ENCODE data around the gene UBE2M. TPM values are rescaled to one million over a fixed set of nuclear protein-coding genes. Genes with fewer than 3 reads are reported as not detected.

UBE2M gene
- total RNA-seq, 2 donors from 2014 or later = 30.9 to 38.8 TPM

GRCh38 chr19:58572026-58572817 is 13.8 kb upstream of the UBE2M start:
- no peaks in the 10 kb centered on the region for H3K9me3 ChIP-seq
- H3K27ac ChIP-seq = peak overlapping the region; percentile 98 to 99
- peak overlapping the region; percentile 71 to 72 for H3K4me3 ChIP-seq
- H3K4me1 ChIP-seq = peaks cover 0 to 19% of the 10 kb centered on the region in 2 donors
- H3K36me3 ChIP-seq = peaks cover 21% of the 10 kb centered on the region
- TF ChIP-seq CTCF (IDR thresholded peaks at IDR 0.05) = no peak
- no peaks in the 10 kb centered on the region for H3K27me3 ChIP-seq
- DNase-seq (ENCODE audit: low spot score) = no peak

GRCh38 chr19:58571575-58571947 is 13.2 kb upstream of the UBE2M start:
- no peak overlapping the region for H3K27ac ChIP-seq
- no peak for DNase-seq (ENCODE audit: low spot score)
- H3K36me3 ChIP-seq = peaks cover 21% of the 10 kb centered on the region
- no peak for TF ChIP-seq CTCF (IDR thresholded peaks at IDR 0.05)
- no peak overlapping the region for H3K4me3 ChIP-seq
- H3K27me3 ChIP-seq = no peaks in the 10 kb centered on the region
- H3K9me3 ChIP-seq = no peaks in the 10 kb centered on the region
- H3K4me1 ChIP-seq = peaks cover 0 to 19% of the 10 kb centered on the region in 2 donors

- H3K27ac ChIP-seq = no peak overlapping the region
- H3K27me3 ChIP-seq = no peaks in the 10 kb centered on the region
- peaks cover 0 to 19% of the 10 kb centered on the region in 2 donors for H3K4me1 ChIP-seq
- no peak for DNase-seq (ENCODE audit: low spot score)
- H3K4me3 ChIP-seq = no peak overlapping the region
- peaks cover 21% of the 10 kb centered on the region for H3K36me3 ChIP-seq
- no peaks in the 10 kb centered on the region for H3K9me3 ChIP-seq
- no peak for TF ChIP-seq CTCF (IDR thresholded peaks at IDR 0.05)
Measured at GRCh38 chr19:58570770-58571574, 12.6 kb upstream of the UBE2M start.

GRCh38 chr19:58569943-58570670 is 11.7 kb upstream of the UBE2M start:
- peaks cover 0 to 19% of the 10 kb centered on the region in 2 donors for H3K4me1 ChIP-seq

More at GRCh38 chr19:58569943-58570670, 11.7 kb upstream of the UBE2M start:
- no peaks in the 10 kb centered on the region for H3K27me3 ChIP-seq
- DNase-seq (ENCODE audit: low spot score) = no peak
- H3K9me3 ChIP-seq = no peaks in the 10 kb centered on the region
- no peak overlapping the region for H3K4me3 ChIP-seq
- H3K27ac ChIP-seq = no peak overlapping the region
- peaks cover 21% of the 10 kb centered on the region for H3K36me3 ChIP-seq
- no peak for TF ChIP-seq CTCF (IDR thresholded peaks at IDR 0.05)
